ENCODE results near the gene LDLRAD3. TPM values are rescaled to one million over a fixed set of nuclear protein-coding genes. Genes with fewer than 3 reads are reported as not detected.

The LDLRAD3 gene
- total and polyA plus RNA-seq, 7 experiments from 2014 or later = 0.08 to 6.9 (median 0.41) TPM; not detected in 3

DNA sequence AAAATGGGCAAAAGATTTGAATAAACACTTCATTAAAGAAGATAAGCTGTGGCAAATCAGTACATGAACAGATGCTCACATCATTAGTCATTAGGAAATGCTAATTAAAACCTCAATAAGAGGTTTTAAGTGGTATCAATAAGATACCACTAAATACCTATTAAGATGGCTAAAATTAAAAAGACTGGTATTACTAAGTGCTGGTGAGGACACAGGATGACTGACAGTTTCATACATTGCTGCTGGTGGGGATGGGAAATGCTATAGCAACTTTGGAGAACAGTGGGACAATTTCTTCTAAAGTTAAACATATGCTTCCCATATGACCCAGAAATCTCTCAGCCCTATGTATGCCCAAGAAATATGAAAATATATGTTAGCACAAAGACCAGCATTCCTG, 276.1 kb downstream of the LDLRAD3 start:
- peaks cover 0 to 4% (median 0%) of the 10 kb centered on the region in 5 donors for H3K36me3 Mint-ChIP-seq
- peaks cover 2 to 31% (median 11%) of the 10 kb centered on the region in 11 donors for H3K9me3 Mint-ChIP-seq
- ChIA-PET POLR2A (no interaction called here), CTCF (no interaction called here)
- intact Hi-C loops (cut with micrococcal nuclease) = no loop called here
- no peaks in the 10 kb centered on the region for H3K4me1 Mint-ChIP-seq
- Histone ChIP-seq H3K4me1 (ENCODE audit: control insufficient read depth in 2 of 2, insufficient read depth in 2 of 2, low read length in 2 of 2) (no peaks in the 10 kb centered on the region), H3K27me3 (ENCODE audit: control insufficient read depth in 2 of 2, insufficient read depth in 2 of 2, low read length in 2 of 2) (no peaks in the 10 kb centered on the region), H3K36me3 (ENCODE audit: control insufficient read depth in 2 of 3, insufficient read depth in 3 of 3, low read length in 3 of 3) (no peaks in the 10 kb centered on the region), H3K9me3 (ENCODE audit: control insufficient read depth in 2 of 3, low read length in 3 of 3) (peaks cover 0 to 14% (median 0%) of the 10 kb centered on the region in 3 experiments), H3K27ac (ENCODE audit: low read depth, low read length) (no peak overlapping the region), H3K4me3 (ENCODE audit: low read length) (no peak overlapping the region)
- DNase-seq = no peak
- H3K27me3 Mint-ChIP-seq = peaks cover under 1 to 27% (median 22%) of the 10 kb centered on the region in 5 donors
- ATAC-seq = no peak
- H3K27ac Mint-ChIP-seq = no peak overlapping the region
- no peak overlapping the region for H3K4me3 Mint-ChIP-seq

DNA sequence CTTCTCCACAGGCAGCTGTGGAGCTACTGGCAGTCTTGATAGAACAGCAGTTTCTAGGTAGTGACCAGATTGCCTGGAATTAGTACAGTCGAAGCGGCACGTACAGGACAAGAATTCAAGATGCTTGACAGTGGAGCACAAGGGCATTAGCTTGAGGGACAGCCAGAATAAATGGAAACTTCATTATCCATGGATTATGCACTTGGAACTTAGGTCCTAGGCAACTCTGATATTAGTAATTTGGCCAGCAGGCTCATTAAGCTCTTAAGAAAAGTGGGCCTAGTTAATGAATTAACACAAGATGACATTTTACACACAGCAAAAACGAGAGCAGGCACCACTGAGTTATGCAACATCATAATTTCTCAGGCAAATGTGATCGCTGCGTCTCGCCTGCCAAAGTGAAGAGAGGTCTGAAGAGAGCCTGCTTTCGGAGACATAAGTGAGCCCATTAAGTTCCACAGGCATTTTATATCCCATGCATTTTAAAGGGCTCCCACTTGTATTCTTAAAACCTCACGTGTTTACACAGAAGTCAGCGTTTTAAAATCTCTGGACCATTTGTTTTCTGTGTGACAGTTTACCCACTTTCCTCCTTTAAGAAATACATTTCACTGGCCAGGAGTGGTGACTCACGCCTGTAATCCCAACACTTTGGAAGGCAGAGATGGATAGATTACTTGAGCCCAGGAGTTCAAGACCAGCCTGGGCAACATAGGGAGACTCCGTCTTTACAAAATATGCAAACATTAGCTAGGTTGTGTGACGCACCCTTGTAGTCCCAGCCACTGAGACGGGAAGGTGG, 279.2 kb downstream of the LDLRAD3 start:
- H3K9me3 ChIP-seq (ENCODE audit: control insufficient read depth in 2 of 3, low read length in 3 of 3) = peaks cover 0 to 14% (median 0%) of the 10 kb centered on the region in 3 experiments
- Mint-ChIP-seq H3K9me3 (peaks cover under 1 to 27% (median 10%) of the 10 kb centered on the region in 11 donors), H3K4me1 (no peaks in the 10 kb centered on the region), H3K36me3 (no peaks in the 10 kb centered on the region), H3K27me3 (peaks cover 0 to 15% (median 10%) of the 10 kb centered on the region in 5 donors), H3K4me3 (no peak overlapping the region), H3K27ac (no peak overlapping the region)
- no peak for ATAC-seq
- CTCF ChIA-PET = no interaction called here
- no peaks in the 10 kb centered on the region for H3K36me3 ChIP-seq (ENCODE audit: control insufficient read depth in 2 of 3, insufficient read depth in 3 of 3, low read length in 3 of 3)
- POLR2A ChIA-PET = no interaction called here
- H3K4me1 ChIP-seq (ENCODE audit: control insufficient read depth in 2 of 2, insufficient read depth in 2 of 2, low read length in 2 of 2) = no peaks in the 10 kb centered on the region
- H3K27me3 ChIP-seq (ENCODE audit: control insufficient read depth in 2 of 2, insufficient read depth in 2 of 2, low read length in 2 of 2) = no peaks in the 10 kb centered on the region
- H3K27ac ChIP-seq (ENCODE audit: low read depth, low read length) = no peak overlapping the region
- no peak for DNase-seq
- intact Hi-C loops (cut with micrococcal nuclease) = no loop called here
- H3K4me3 ChIP-seq (ENCODE audit: low read length) = no peak overlapping the region

DNA sequence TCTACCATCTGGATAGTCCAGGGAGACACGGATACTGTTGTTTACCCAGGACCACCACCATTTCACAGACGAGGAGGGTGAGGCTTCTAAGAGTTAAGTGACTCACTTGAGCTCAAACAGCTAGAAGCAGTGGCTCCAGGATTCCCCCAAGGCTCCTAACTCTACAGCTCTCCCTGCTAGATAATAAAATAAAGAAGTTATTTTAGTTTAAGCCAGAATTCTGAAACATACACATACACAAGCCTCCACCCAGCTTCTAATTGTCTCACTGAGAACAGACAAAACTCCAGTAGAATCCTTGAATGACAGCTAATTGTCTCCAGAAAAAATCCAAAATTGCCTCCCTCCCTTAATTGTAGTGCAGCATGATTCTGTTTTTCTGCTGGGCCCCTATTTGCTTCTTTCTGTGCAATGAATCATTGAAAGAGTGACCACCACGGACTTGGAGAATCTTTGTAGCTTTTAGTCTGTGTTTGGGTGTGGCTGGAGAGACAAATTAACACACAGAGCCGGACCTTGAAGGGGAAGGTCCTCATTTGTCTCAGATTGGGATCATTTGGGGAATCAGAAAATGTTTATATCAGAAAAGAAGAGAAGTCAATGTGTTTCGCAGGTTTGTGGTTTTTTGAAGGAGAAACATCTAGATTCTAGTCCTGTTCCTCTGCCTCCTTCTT, 280.5 kb downstream of the LDLRAD3 start:
- H3K4me1 ChIP-seq (ENCODE audit: control insufficient read depth in 2 of 2, insufficient read depth in 2 of 2, low read length in 2 of 2) = no peaks in the 10 kb centered on the region
- Mint-ChIP-seq H3K36me3 (no peaks in the 10 kb centered on the region), H3K4me3 (no peak overlapping the region), H3K9me3 (peaks cover 0 to 14% (median 8%) of the 10 kb centered on the region in 11 donors), H3K27me3 (peaks cover 0 to 15% (median 6%) of the 10 kb centered on the region in 5 donors), H3K27ac (no peak overlapping the region), H3K4me1 (no peaks in the 10 kb centered on the region)
- no peaks in the 10 kb centered on the region for H3K27me3 ChIP-seq (ENCODE audit: control insufficient read depth in 2 of 2, insufficient read depth in 2 of 2, low read length in 2 of 2)
- ChIA-PET POLR2A (no interaction called here), CTCF (no interaction called here)
- H3K36me3 ChIP-seq (ENCODE audit: control insufficient read depth in 2 of 3, insufficient read depth in 3 of 3, low read length in 3 of 3) = no peaks in the 10 kb centered on the region
- H3K9me3 ChIP-seq (ENCODE audit: control insufficient read depth in 2 of 3, low read length in 3 of 3) = peaks cover 0 to 10% (median 0%) of the 10 kb centered on the region in 3 experiments
- no peak overlapping the region for H3K27ac ChIP-seq (ENCODE audit: low read depth, low read length)
- ATAC-seq (no peak), DNase-seq (no peak)
- intact Hi-C loops (cut with micrococcal nuclease) = no loop called here
- H3K4me3 ChIP-seq (ENCODE audit: low read length) = no peak overlapping the region

DNA sequence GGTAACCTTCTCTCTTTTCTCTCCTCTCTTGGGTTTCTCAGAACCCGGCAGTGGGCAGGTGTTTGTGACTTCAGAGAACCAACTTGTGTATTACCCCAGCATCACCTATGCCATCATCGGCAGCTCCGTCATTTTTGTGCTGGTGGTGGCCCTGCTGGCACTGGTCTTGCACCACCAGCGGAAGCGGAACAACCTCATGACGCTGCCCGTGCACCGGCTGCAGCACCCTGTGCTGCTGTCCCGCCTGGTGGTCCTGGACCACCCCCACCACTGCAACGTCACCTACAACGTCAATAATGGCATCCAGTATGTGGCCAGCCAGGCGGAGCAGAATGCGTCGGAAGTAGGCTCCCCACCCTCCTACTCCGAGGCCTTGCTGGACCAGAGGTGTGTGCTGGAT, 283.2 kb downstream of the LDLRAD3 start:
- Mint-ChIP-seq H3K27me3 (peaks cover 0 to 10% (median 0%) of the 10 kb centered on the region in 5 donors), H3K9me3 (no peaks in the 10 kb centered on the region), H3K4me3 (no peak overlapping the region), H3K4me1 (no peaks in the 10 kb centered on the region), H3K27ac (no peak overlapping the region), H3K36me3 (no peaks in the 10 kb centered on the region)
- intact Hi-C loops (cut with micrococcal nuclease) = no loop called here
- no peak overlapping the region for H3K27ac ChIP-seq (ENCODE audit: low read depth, low read length)
- ATAC-seq (no peak), DNase-seq (no peak)
- ChIA-PET CTCF (no interaction called here), POLR2A (no interaction called here)
- H3K36me3 ChIP-seq (ENCODE audit: control insufficient read depth in 2 of 3, insufficient read depth in 3 of 3, low read length in 3 of 3) = no peaks in the 10 kb centered on the region
- no peaks in the 10 kb centered on the region for H3K9me3 ChIP-seq (ENCODE audit: control insufficient read depth in 2 of 3, low read length in 3 of 3)
- no peaks in the 10 kb centered on the region for H3K4me1 ChIP-seq (ENCODE audit: control insufficient read depth in 2 of 2, insufficient read depth in 2 of 2, low read length in 2 of 2)
- H3K27me3 ChIP-seq (ENCODE audit: control insufficient read depth in 2 of 2, insufficient read depth in 2 of 2, low read length in 2 of 2) = no peaks in the 10 kb centered on the region
- no peak overlapping the region for H3K4me3 ChIP-seq (ENCODE audit: low read length)

DNA sequence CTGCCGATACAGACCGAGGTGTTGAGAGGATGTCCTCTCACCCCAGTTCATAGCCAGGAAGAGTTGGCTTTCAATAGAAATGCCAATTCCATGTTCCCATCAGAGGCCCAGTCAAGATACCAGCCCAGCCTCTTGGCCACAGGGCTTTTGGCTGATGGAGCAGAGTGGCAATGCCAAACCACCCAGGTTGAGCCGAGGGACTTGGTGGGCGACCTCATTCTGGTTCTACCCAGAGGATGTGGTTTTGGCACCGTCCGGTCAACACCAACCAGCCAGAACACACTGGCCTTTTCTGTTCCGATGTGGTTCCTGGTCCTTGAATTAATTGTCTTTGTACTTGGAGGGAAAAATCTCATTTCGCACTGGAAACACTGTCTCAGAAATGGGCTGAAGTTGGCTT, 284.8 kb downstream of the LDLRAD3 start:
- DNase-seq (no peak), ATAC-seq (no peak)
- Histone ChIP-seq H3K27me3 (ENCODE audit: control insufficient read depth in 2 of 2, insufficient read depth in 2 of 2, low read length in 2 of 2) (no peaks in the 10 kb centered on the region), H3K9me3 (ENCODE audit: control insufficient read depth in 2 of 3, low read length in 3 of 3) (no peaks in the 10 kb centered on the region), H3K4me3 (ENCODE audit: low read length) (no peak overlapping the region), H3K36me3 (ENCODE audit: control insufficient read depth in 2 of 3, insufficient read depth in 3 of 3, low read length in 3 of 3) (no peaks in the 10 kb centered on the region), H3K4me1 (ENCODE audit: control insufficient read depth in 2 of 2, insufficient read depth in 2 of 2, low read length in 2 of 2) (no peaks in the 10 kb centered on the region), H3K27ac (ENCODE audit: low read depth, low read length) (no peak overlapping the region)
- POLR2A ChIA-PET = no interaction called here
- intact Hi-C loops (cut with micrococcal nuclease) = no loop called here
- Mint-ChIP-seq H3K27me3 (peaks cover 0 to 7% (median 5%) of the 10 kb centered on the region in 5 donors), H3K4me3 (no peak overlapping the region), H3K9me3 (no peaks in the 10 kb centered on the region), H3K36me3 (no peaks in the 10 kb centered on the region), H3K27ac (no peak overlapping the region), H3K4me1 (no peaks in the 10 kb centered on the region)
- CTCF ChIA-PET = no interaction called here

DNA sequence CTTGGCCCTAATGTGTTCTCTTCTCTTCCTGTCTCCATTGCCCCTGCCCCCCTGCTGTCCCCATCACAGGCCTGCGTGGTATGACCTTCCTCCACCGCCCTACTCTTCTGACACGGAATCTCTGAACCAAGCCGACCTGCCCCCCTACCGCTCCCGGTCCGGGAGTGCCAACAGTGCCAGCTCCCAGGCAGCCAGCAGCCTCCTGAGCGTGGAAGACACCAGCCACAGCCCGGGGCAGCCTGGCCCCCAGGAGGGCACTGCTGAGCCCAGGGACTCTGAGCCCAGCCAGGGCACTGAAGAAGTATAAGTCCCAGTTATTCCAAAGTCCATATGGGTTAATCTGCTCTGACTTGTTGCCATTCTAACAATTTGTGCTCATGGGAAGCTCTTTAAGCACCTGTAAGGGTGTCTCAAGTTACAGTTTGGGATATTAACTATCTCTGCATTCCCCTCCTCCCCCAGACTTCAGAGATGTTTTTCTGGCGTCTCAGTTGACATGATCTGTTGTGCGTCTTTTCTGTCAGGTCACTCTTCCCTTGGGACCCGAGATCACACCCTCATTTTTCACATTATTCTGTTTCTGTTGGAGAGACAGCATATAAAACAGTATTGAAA, 285.3 kb downstream of the LDLRAD3 start:
- ATAC-seq = no peak
- ChIA-PET CTCF (no interaction called here), POLR2A (no interaction called here)

More for the DNA sequence above, 285.3 kb downstream of the LDLRAD3 start:
- Mint-ChIP-seq H3K4me1 (no peaks in the 10 kb centered on the region), H3K27ac (no peak overlapping the region), H3K36me3 (no peaks in the 10 kb centered on the region), H3K27me3 (peaks cover 0 to 7% (median 4%) of the 10 kb centered on the region in 5 donors), H3K4me3 (no peak overlapping the region), H3K9me3 (no peaks in the 10 kb centered on the region)
- Histone ChIP-seq H3K27me3 (ENCODE audit: control insufficient read depth in 2 of 2, insufficient read depth in 2 of 2, low read length in 2 of 2) (no peaks in the 10 kb centered on the region), H3K4me3 (ENCODE audit: low read length) (no peak overlapping the region), H3K9me3 (ENCODE audit: control insufficient read depth in 2 of 3, low read length in 3 of 3) (no peaks in the 10 kb centered on the region), H3K36me3 (ENCODE audit: control insufficient read depth in 2 of 3, insufficient read depth in 3 of 3, low read length in 3 of 3) (no peaks in the 10 kb centered on the region), H3K4me1 (ENCODE audit: control insufficient read depth in 2 of 2, insufficient read depth in 2 of 2, low read length in 2 of 2) (no peaks in the 10 kb centered on the region), H3K27ac (ENCODE audit: low read depth, low read length) (no peak overlapping the region)
- intact Hi-C loops (cut with micrococcal nuclease) = no loop called here
- no peak for DNase-seq

Measured in naive thymus-derived CD4-positive, alpha-beta T cell (primary cell).